Measurements from ENCODE around the gene FAM200C. TPM values are rescaled to one million over a fixed set of nuclear protein-coding genes. Genes with fewer than 3 reads are reported as not detected.

FAM200C gene
- total and polyA plus RNA-seq, 9 of the 15 experiments (the other 6 are each of a cell fraction or from before 2014, with no cell fraction given), result 1.3 to 7.0 (median 1.8) TPM

GRCh38 chr5:160399402-160400353, at the start of gene FAM200C (continued):
- TF ChIP-seq, protein P1, sequence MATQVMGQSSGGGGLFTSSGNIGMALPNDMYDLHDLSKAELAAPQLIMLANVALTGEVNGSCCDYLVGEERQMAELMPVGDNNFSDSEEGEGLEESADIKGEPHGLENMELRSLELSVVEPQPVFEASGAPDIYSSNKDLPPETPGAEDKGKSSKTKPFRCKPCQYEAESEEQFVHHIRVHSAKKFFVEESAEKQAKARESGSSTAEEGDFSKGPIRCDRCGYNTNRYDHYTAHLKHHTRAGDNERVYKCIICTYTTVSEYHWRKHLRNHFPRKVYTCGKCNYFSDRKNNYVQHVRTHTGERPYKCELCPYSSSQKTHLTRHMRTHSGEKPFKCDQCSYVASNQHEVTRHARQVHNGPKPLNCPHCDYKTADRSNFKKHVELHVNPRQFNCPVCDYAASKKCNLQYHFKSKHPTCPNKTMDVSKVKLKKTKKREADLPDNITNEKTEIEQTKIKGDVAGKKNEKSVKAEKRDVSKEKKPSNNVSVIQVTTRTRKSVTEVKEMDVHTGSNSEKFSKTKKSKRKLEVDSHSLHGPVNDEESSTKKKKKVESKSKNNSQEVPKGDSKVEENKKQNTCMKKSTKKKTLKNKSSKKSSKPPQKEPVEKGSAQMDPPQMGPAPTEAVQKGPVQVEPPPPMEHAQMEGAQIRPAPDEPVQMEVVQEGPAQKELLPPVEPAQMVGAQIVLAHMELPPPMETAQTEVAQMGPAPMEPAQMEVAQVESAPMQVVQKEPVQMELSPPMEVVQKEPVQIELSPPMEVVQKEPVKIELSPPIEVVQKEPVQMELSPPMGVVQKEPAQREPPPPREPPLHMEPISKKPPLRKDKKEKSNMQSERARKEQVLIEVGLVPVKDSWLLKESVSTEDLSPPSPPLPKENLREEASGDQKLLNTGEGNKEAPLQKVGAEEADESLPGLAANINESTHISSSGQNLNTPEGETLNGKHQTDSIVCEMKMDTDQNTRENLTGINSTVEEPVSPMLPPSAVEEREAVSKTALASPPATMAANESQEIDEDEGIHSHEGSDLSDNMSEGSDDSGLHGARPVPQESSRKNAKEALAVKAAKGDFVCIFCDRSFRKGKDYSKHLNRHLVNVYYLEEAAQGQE (IDR thresholded peaks at IDR 0.05; ENCODE audit: borderline replicate concordance), result no peak
- TF ChIP-seq, protein P1 (CRISPR knock-in tag; IDR thresholded peaks at IDR 0.05; ENCODE audit: low read depth), result 0 out of 2 replicates have a peak, but pooled peaks have one; percentile 55
- TF ChIP-seq ELF2 (CRISPR knock-in tag; IDR thresholded peaks at IDR 0.05), result no peak
- peak; percentile 53; the same call in 1 of the 2 replicates for TF ChIP-seq HLTF (IDR thresholded peaks at IDR 0.05)
- no peak for TF ChIP-seq SMAD2 (IDR thresholded peaks at IDR 0.05; ENCODE audit: low read depth, low read length)
- peak; percentile 89 for TF ChIP-seq E2F3 (CRISPR knock-in tag; IDR thresholded peaks at IDR 0.05)
- peak; percentile 56 for TF ChIP-seq MEIS2 (IDR thresholded peaks at IDR 0.05; ENCODE audit: partially characterized antibody)
- no peak for TF ChIP-seq THRA (IDR thresholded peaks at IDR 0.05)
- no peak for TF ChIP-seq USF2 (CRISPR knock-in tag; IDR thresholded peaks at IDR 0.05)
- TF ChIP-seq, protein P2, sequence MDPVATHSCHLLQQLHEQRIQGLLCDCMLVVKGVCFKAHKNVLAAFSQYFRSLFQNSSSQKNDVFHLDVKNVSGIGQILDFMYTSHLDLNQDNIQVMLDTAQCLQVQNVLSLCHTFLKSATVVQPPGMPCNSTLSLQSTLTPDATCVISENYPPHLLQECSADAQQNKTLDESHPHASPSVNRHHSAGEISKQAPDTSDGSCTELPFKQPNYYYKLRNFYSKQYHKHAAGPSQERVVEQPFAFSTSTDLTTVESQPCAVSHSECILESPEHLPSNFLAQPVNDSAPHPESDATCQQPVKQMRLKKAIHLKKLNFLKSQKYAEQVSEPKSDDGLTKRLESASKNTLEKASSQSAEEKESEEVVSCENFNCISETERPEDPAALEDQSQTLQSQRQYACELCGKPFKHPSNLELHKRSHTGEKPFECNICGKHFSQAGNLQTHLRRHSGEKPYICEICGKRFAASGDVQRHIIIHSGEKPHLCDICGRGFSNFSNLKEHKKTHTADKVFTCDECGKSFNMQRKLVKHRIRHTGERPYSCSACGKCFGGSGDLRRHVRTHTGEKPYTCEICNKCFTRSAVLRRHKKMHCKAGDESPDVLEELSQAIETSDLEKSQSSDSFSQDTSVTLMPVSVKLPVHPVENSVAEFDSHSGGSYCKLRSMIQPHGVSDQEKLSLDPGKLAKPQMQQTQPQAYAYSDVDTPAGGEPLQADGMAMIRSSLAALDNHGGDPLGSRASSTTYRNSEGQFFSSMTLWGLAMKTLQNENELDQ (CRISPR knock-in tag; IDR thresholded peaks at IDR 0.05; ENCODE audit: borderline replicate concordance), result no peak
- TF ChIP-seq ZNF23 (CRISPR knock-in tag; IDR thresholded peaks at IDR 0.05), result no peak
- no peak for TF ChIP-seq ZNF354B (CRISPR knock-in tag; IDR thresholded peaks at IDR 0.05)
- TF ChIP-seq MYBL2 (IDR thresholded peaks at IDR 0.05; ENCODE audit: low read depth), result no peak
- TF ChIP-seq MYBL2 (CRISPR knock-in tag; IDR thresholded peaks at IDR 0.05; ENCODE audit: borderline replicate concordance), result no peak

All from K562 (cell line).